NCI-H1694 treated with DMSO at 0.1 percent for 48 hours (cell line): ENCODE measurements around the gene BRCA1.
"Not testable (repeated sequence)": the region's sequence is repeated elsewhere in the genome, so short reads cannot be mapped to it uniquely, and the experiment has no call there.

Experiments used
- DNase-seq: peaks from one replicate; lab custom pipeline; 2025; lab: John Stamatoyannopoulos, UW

BRCA1 gene

DNA sequence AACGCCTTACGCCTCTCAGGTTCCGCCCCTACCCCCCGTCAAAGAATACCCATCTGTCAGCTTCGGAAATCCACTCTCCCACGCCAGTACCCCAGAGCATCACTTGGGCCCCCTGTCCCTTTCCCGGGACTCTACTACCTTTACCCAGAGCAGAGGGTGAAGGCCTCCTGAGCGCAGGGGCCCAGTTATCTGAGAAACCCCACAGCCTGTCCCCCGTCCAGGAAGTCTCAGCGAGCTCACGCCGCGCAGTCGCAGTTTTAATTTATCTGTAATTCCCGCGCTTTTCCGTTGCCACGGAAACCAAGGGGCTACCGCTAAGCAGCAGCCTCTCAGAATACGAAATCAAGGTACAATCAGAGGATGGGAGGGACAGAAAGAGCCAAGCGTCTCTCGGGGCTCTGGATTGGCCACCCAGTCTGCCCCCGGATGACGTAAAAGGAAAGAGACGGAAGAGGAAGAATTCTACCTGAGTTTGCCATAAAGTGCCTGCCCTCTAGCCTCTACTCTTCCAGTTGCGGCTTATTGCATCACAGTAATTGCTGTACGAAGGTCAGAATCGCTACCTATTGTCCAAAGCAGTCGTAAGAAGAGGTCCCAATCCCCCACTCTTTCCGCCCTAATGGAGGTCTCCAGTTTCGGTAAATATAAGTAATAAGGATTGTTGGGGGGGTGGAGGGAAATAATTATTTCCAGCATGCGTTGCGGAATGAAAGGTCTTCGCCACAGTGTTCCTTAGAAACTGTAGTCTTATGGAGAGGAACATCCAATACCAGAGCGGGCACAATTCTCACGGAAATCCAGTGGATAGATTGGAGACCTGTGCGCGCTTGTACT lies at the start of gene BRCA1:
Gene BRCA1 (minus strand): TSS at position 232 of the 834 bp plus-strand sequence. CDS start 1,268 bp downstream, outside the sequence.
- DNase-seq, result peak; percentile 99

DNA sequence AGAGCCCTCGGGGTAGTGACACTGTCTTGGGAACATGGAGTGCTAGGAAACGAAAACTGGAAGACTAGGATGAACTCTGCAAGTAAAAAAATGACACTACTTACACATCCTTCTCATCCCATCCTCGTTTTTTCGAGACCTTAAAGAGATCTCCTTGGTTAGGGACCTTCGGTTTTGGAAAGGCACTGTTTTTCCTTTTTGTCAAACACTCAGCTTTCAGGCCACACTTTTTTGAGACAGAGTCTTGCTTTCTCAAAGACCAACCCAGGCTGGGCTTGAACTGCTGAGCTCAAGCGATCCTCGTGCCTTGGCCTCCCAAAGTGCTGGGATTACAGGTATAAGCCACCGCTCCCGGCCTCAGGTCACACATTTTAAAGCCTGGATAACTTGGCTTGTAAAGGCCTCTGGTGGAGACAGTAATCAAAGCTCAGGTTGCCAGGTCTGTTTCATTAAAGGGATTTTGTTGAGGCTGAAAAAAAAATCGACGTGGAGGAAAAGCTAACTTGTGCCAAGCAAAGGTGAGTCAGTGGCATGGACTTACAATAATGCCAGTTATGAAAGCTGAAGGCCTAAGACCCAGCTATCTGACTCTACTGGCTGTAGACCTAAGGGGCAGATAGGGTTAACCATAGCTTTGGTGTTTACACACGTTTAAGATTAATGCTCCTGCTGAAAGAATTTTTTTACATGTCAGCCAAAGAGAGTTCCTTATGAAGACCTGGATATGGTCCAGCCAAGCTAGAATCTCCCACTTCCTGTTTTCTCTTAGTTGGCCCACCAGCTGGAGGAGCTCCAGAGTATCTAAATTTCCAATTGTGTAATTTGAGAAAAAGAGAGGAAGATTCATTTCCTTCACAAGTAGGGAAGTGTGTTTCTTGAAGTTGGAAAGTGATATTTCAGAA lies 46.7 kb upstream of the BRCA1 start:
- DNase-seq, result peak; percentile 33

DNA sequence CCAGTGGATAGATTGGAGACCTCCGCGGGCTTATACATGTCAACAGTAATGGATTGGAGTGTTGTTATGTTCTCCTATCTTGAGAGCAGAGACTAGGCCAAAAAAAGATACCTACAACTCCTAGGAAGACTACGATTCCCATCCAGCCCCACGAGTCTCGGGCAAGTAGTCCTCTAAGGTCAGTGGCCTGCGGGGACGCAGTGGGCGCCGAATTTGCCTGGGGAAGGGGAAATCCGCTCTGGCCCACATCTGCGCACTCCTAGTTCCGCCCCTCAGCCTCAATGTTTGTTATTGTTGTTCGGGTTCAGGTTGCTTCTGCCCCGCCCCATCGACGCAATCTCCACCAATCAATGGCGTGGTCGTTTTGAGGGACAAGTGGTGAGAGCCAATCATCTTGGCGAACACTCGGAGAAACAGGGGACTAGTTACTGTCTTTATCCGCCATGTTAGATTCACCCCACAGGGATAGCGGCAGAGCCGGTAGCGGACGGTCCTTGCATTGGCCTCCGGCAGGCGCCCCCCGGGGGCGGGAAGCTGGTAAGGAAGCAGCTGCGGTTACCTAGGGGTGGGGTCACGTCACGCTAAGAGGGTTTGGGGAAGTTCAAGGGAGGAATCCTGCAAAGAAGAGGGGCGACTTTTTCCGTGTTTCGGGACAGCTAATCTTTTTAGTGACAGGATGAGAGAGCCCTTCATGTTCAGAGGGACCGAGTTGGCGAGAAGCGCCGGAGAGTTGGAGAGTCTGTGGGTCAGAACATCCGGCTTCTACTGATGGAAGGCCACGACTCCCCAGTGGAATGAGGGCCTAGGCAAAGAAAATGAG lies 45.8 kb upstream of the BRCA1 start, which contains the start of gene NBR1:
Gene NBR1 (plus strand): TSS at position 449 of the 820 bp plus-strand sequence. CDS start 4,586 bp downstream, outside the sequence.
- peak; percentile 98 for DNase-seq

DNA sequence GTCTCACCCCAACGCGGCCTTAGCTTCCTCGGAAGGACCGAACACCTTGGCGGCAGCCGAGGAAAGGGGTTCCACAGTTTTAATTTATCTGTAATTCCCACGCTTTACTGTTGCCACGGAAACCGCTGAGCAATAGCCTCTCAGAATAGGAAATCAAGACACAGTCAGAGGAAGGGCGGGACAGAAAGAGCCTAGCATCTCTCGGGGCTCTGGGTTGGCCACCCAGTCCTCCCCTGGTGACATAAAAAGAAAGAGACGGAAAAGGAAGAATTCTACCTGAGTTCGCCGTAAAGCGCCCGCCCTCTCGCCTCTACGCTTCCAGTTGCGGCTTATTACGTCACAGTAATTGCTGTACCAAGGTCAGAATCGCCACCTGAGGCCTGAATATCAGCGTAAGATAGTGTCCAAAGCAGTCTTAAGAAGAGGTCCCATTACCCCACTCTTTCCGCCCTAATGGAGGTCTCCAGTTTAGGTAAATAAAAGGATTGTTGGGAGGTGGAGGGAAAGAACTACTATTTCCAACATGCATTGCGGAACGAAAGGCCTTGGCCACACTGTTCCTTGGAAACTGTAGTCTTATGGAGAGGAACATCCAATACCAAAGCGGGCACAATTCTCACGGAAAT lies 45.1 kb upstream of the BRCA1 start:
- peak; percentile 92 for DNase-seq

DNA sequence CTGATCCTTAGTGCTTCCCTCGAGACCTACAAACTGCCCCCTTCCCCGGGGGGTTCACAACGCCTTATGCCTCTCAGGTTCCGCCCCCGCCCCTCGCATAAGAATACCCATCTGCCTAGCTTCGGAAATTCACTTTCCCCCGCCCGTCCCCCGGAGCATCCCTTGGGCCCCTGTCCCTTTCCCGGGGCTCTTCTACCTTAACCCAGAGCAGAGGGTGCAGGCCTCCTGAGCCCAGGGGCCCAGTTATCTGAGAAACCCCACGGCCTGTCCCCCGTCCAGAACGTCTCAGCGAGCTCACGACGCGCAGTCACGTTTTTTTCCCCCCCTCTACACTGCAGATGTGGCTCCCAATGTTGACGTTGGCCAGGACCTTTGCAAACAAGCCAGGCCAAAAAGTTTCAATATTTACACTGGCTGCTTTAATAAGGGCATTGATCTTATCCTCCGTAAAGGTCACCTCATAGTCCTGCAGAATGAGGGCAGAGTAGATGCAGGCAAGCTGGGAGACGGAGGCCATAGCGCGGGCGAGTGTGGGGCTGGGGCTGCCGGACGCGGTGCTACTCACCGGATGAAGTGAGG lies 44.5 kb upstream of the BRCA1 start:
- DNase-seq, result no peak

DNA sequence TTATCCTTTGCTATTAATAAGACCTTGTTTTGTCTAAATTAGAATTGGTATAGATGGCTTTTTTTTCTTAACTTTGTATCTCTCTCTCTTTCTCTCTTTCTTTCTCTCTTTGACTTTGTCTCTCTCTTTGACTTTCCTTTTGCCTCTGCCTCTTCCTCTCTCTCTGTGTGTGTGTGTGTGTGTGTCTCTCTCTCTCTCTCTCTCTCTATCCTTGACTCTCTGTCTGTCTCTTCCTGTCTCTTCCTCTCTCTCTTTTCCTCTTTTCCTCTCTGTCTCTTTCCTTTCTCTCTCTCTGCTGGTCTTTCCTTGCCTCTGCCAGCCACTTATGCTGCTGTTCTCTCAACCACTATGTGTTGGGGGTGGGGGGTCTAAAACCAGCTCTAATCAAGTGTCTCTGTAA lies 40.8 kb upstream of the BRCA1 start:
- not testable (repeated sequence) for DNase-seq

DNA sequence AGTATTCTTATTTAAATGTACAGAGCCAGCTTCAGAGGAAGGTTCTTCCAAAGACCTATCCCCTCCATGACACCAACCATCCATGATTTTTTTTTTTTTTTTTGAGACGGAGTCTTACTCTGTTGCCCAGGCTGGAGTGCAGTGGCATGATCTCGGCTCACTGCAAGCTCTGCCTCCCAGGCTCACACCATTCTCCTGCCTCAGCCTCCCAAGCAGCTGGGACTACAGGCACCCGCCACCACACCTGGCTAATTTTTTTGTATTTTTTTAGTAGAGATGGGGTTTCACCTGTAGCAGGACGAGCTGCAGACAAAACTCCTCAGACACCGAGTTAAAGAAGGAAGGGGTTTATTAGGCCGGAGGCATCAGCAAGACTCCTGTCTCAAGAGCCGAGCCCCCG lies 34.8 kb upstream of the BRCA1 start:
- DNase-seq, result not testable (repeated sequence)

DNA sequence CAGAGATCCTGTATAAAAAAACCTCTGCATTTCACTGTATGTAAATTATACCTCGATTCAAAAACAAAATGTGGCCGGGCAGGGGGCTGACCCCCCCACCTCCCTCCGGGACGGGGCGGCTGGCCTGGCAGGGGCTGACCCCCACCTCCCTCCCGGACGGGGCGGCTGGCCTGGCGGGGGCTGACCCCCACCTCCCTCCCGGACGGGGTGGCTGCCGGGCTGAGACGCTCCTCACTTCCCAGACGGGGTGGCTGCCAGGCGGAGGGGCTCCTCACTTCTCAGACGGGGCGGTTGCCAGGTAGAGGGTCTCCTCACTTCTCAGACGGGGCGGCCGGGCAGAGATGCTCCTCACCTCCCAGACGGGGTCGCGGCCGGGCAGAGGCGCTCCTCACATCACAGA lies 34.1 kb upstream of the BRCA1 start:
- not testable (repeated sequence) for DNase-seq

DNA sequence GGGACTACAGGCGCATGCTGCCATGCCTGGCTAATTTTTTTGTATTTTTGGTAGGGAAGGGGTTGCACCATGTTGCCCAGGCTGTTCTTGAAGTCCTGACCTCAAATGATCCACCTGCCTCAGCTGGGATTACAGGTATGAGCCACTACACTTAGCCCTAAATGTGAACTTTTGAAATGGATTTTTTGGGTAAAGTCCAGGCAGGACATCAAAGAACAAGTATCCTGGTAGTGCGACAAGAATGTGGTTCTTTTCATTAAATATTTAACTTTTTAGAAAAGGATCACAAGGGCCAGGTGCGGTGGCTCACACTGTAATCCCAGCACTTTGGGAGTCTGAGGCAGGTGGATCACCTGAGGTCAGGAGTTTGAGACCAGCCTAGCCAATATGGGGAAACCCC lies 30.5 kb upstream of the BRCA1 start:
- DNase-seq, result no peak

GRCh38 chr17:43153197-43153835 lies 28.2 kb upstream of the BRCA1 start:
- DNase-seq, result not testable (repeated sequence)

DNA sequence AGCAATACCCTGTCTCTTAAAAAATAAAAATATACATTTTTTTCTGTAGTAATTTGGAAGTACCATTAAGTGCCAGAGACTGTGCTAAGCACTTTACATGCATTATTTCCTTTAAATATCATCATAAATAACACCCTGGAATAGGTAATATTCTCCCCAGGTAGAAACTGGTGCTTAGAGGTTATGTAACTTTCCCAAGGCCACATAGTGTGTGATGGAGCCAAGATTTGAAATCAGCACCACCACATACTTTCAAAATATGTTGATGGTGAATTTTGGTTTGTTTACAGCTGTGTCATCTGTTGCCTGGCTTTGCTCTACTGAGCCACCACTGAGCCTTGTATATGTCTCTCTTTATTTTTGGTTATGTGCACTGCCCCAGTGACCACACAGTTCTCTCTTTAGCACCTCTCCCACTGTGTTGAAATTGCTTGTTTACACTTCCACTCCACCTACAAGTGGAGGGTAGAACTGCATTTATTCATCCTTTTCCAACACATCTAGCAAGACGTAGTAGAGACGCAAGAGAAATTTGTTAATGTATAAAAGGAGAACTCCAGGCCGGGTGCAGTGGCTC lies 26.8 kb upstream of the BRCA1 start:
- no peak for DNase-seq

DNA sequence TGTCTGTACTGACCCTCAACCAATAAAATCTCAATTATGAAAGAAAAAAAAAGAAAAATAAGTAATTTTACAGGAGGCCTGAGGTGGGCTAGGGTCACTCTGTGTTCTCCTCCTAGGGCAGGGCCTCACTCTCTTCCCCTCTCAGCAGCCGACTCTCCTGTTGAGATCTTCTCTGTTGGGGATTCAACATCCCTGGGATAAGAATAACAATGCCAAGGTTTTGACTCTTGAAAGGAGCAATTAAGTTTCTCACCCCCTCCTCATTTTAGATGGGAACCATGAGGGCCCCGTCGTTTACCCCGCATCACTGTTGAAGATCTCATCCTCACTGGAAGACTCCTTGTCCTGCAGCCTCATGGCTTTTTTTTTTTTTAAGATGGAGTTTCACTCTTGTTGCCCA lies 21.5 kb upstream of the BRCA1 start:
- DNase-seq, result no peak

DNA sequence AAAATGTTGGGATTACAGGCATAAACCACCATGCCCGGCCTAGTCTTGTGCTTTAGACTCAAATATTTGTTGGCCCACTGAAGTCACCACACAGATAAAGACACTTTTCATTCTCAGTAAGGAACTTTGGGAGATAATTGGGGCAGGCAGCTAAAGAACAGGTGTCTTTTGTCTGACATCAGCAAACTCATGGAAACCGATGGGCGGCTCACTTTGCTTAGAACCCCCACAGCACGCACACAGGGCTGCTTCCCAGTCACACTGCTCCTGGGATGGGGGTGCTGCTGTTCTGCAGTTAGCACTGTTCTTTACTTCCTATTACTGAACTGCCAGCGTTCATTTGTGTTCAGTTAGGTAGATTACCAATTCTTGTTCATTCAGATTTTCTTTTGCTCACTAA lies 18.0 kb upstream of the BRCA1 start:
- no peak for DNase-seq

DNA sequence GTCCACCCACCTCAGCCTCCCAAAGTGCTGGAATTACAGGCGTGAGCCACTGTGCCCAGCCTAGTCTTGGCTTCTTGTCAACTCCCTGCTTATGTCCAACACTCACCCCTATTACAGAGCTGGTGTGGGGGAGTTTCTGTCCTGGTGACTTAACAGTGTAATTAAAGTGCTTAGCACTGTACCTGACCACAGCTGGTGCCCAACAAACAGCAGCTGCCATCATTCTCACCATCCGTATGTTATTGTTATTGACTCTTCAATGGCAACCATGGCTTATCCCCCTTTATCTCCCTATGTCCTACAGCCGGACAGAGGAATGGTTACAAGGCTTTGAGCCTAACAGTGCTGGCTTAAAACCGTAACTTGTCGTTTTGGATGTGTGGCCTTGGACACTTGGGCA lies 17.0 kb upstream of the BRCA1 start:
- DNase-seq, result no peak

DNA sequence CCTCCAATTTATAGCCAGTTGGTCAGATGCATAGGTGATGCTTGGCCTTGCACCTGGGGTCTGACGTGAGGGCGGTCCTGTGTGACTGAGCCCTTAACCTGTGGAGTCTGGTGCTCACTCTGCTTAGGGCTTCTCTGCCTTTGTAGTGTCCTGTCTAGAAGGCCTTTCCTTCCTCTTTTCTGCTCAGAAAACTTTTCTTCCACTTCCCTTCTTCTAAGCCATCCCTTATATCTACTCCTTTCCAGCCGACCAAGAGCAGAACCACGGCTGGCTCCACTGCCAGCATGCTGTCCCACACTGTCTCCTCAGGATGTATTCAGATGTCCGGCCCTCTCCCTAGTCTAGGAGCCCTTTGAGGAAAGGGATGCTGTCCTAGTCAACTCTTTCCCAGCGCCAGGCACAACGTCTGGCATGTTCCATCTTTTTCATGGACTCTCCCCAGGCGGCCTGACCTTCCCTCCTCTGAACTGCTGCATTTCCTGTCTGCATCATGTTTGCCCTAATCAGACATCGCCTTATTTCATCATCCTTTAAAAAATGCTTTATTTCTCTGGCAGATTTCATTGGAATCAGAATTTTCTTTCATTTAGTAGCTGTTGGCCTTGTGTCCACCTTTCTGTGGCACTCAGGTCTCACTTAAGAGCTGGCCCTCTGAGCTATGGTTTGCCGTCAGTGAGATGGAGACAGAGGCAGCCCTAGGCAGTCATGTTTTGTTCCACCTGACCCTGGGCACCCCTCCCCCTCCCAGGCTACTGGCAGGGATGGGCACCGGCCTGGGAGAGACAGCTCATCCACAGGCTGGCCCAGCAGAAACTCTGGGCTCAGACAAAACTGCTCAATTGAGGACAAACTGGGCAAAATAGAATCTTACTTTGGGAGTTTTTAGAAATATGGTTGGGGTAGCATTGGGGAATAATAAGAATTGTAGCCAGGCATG lies 15.5 kb upstream of the BRCA1 start:
- DNase-seq, result no peak

GRCh38 chr17:43138531-43138930 lies 13.4 kb upstream of the BRCA1 start:
- DNase-seq, result not testable (repeated sequence)

- DNase-seq, result not testable (repeated sequence)
Measured at GRCh38 chr17:43136574-43136973, 11.4 kb upstream of the BRCA1 start.

DNA sequence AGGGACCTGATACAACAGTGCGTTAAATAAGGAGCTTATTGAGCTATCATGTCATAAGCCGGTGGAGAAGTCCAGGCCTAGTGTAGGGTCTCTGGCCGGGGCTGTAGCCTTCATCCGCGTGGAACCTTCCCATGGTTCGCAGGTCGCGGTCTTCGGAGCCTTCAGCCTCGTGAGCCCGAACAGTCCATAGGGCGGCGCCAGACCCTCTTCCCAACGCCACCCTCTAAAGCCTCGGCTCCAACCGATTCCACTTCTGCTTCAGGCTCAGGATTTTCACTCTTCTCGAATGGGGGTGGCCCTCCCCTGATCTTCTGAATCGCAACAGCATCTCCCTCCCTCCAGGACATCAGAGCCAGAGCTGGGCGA lies 10.3 kb upstream of the BRCA1 start:
- DNase-seq, result no peak
